HG03565 (cell line): Measurements from ENCODE around the gene NAT16.

Source experiments
- ATAC-seq: cut with Tn5 transposase; IDR thresholded peaks from one replicate; pipeline ENCODE4 v1.9.1; 2021; ENCODE audit warnings: mild to moderate bottlenecking, moderate library complexity; ENCODE audit not compliant: unreplicated experiment

Gene NAT16

GRCh38 chr7:101172005-101172853 lies 7.9 kb downstream of the NAT16 start:
- ATAC-seq: no peak

- ATAC-seq: no peak
Measured at GRCh38 chr7:101171442-101171837, 8.7 kb downstream of the NAT16 start.

- ATAC-seq: no peak
Measured at GRCh38 chr7:101170617-101171441, 9.3 kb downstream of the NAT16 start.

- no peak for ATAC-seq
Measured at GRCh38 chr7:101169838-101170551, 10.1 kb downstream of the NAT16 start.

- ATAC-seq: no peak
Measured at GRCh38 chr7:101169110-101169837, 10.8 kb downstream of the NAT16 start.

- no peak for ATAC-seq
Measured at GRCh38 chr7:101168412-101169049, 11.6 kb downstream of the NAT16 start.

GRCh38 chr7:101167645-101168411 lies 12.3 kb downstream of the NAT16 start:
- no peak for ATAC-seq

GRCh38 chr7:101166909-101167644 lies 13.0 kb downstream of the NAT16 start:
- ATAC-seq: no peak

- ATAC-seq: no peak
Measured at GRCh38 chr7:101166648-101166908, 13.5 kb downstream of the NAT16 start.

GRCh38 chr7:101165958-101166647 lies 14.0 kb downstream of the NAT16 start:
- ATAC-seq: no peak

GRCh38 chr7:101165075-101165957 lies 14.8 kb downstream of the NAT16 start, which contains the start of gene VGF:
TSS of gene VGF (minus strand) at chr7:101165569. CDS start at chr7:101164843, 726 bp downstream.
- ATAC-seq: peak; percentile 76

- no peak for ATAC-seq
Measured at GRCh38 chr7:101164071-101164840, 15.8 kb downstream of the NAT16 start.

GRCh38 chr7:101163279-101164070 lies 16.6 kb downstream of the NAT16 start:
- no peak for ATAC-seq

GRCh38 chr7:101162551-101163278 lies 17.4 kb downstream of the NAT16 start:
- ATAC-seq: no peak
